Lung microvascular endothelial cell (primary cell): ENCODE data around the gene DDX17. TPM values are rescaled to one million over a fixed set of nuclear protein-coding genes. Genes with fewer than 3 reads are reported as not detected.
"Not testable (repeated sequence)": the region's sequence is repeated elsewhere in the genome, so short reads cannot be mapped to it uniquely, and the experiment has no call there.

ENCODE experiments used
- DNase-seq, 2 donors: peaks; one replicate each; pipeline versions ENCODE4 v3.0.0 to v3.0.0-alpha.2; 2010; ENCODE audit warnings: low read depth in 2 of 2
- total RNA-seq: library from RNA; depleted of rRNA; stranded (reverse); fragments of >200 nt; gene quantifications from 2 replicates; pipeline ENCODE4 v1.2.1, GENCODE V29; 2014

The DDX17 gene
- total RNA-seq, 1 donor from 2014 or later, result 371 TPM

DNA sequence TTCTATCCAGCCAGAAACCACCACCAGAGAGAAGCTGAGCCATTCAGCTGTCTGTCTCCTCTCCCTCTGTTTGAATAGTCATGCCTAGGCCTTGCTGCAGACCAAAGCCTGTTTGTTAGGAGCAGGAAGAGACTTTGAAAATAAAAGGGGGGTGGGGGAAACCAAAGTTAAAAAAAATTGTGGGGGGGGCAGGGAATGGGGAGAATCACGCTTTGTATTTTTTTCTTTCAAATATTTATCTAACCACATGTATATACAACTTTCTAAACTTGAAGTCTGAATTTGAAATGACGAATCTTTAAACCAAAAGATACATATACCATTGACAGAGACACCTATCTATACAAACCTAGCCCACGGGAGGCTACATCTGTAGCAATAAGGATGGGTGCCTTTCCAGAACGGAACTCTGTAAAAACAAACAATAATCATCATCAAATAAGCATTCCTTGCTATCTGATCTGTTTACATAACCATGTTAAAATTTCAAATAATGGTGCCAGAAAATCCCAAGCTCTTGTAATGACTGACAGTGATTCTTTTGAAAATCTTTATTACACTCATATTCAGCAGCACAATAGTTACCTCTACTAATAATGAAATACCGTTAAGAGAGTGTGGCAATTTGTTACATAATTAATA lies 14.3 kb downstream of the DDX17 start:
- no peak for DNase-seq

DNA sequence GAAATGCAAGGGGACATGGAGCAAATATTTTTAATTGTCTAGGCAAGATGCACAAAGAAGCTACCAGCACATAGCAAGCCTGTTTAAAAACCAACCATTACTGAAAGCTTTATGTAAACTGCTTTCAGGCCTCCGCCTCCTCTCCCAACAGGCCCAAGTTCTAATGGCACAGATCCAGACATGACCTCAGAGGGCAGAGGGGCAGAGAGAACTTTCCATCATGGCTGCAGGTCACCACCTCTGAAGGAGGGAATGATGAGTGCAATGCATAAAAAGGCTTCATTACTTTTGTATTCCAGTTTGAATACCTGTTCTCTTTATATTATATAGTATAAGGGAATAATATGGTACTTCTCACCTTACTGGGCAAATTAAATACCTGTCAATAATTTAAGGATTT lies 15.2 kb downstream of the DDX17 start:
- peak; percentile 50 to 80 for DNase-seq

DNA sequence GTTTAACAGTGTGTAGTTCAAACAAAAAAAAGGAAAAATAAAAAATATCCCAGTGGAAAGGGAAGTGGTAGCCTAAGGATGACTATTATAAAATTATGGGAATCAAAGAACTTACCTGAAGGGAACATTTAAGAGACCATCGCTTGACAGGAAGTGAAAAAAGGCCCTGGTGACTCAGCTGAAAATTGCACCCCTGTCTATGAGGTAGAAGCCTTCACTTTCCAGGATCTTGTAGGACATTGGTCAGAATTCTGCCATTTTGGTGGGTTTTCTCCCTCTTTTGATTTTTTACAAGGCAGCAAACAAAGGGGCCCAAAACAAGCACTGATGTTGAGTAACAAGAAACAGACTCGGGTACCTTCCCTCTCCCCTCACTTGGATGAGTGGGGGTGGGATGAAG lies 15.6 kb downstream of the DDX17 start:
- DNase-seq, result no peak

DNA sequence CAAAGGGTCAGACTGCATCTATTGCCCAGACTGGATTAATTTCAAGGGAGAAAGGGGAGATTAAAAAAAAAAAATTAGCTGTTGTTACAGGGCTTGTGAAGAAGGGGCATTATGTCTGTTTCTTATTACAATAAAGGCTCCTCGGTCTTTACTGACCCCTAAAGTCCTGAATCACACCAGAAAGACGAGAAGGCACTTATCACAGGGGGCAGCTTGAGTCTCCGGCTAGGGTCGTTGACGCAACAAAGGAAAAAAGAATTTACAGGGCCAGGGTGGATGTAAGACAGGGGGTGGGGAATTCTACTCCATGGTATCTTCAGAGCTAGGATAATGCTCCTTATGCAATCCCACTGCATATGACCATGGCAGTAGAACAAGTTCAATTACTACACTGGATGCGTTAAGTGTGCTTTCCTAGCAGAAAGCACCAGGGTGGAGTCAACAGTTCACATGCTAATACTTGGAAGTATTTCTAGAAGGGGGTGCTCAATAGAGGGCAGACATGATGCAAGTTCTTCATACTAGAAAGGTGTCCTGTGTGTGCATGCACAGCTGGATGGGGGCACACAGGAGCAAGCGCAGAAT lies 16.5 kb downstream of the DDX17 start:
- DNase-seq, result no peak

DNA sequence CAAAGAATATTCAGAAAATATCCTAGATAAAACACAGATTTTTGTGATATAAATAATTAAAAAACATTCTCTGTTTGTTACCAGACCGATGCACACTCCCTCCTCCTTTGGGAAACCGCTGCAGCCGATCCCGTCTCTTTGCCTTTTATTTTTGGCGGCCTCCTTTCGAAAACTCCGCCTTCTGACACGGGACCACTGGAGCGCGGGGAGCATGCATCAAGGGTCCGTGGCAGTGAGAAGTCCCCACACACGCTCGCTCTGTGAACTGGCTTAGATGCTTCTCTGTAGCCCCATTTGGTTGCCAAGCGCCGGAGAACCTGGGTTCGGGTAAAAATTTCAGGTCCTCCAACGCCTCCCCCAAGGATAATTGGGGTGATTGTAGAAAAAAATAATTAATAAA lies 17.0 kb downstream of the DDX17 start:
- no peak for DNase-seq

DNA sequence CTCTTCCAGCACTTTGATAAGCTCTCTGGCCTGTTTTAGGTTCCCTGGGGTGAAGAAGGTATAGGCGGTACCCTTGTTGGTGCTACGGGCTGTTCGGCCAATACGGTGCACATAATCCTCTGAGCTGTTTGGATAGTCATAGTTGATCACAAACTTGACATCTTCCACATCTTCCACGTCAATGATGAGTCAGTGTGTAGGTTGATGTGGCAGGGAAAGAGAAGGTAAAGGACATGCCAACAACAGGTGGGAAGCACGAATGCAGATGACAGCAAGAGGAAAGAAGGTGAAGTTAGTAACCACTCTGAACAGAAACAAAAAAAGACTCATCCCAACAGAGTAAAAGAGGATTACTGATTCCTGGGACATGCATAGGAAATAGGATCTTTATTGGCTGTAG lies 18.2 kb downstream of the DDX17 start:
- no peak for DNase-seq

DNA sequence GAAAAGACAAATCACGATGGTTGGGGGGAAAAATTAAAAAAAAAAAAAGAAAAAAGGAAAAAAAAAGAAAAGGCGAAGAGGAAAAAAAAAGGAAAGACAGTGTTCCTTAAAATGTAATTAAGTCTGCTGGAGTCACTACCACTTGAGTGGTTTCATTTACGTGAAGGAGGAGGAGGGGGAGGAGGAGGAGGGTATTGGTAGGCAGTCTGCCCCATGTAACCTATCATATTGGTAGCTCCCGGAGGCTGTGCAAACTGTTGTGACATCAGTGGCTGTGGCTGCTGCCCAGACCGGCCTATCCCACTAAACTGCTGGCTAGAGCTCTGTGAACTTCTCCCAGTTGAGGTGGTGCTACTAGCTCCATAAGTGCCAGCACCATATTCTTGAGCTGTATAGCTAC lies 20.3 kb downstream of the DDX17 start:
- no peak for DNase-seq

DNA sequence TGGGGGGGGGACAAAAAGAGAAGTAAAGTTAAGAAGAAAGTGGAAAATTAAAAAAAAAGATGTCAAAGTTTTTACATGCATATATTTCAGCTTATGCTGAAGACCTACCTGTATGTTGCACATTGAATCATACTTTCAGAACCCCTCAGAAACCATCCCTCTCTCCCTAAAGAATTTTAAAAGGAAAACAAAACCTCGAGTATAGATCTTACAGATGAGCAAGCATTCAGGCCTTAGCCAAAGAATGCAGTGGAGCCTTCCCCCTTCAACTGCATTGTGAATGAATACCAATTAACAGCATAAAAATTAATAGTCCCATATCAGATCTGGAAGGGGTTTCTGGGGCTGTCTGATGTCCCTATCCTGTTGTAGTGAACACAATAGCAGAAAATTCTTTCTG lies 21.9 kb downstream of the DDX17 start:
- DNase-seq, result no peak

DNA sequence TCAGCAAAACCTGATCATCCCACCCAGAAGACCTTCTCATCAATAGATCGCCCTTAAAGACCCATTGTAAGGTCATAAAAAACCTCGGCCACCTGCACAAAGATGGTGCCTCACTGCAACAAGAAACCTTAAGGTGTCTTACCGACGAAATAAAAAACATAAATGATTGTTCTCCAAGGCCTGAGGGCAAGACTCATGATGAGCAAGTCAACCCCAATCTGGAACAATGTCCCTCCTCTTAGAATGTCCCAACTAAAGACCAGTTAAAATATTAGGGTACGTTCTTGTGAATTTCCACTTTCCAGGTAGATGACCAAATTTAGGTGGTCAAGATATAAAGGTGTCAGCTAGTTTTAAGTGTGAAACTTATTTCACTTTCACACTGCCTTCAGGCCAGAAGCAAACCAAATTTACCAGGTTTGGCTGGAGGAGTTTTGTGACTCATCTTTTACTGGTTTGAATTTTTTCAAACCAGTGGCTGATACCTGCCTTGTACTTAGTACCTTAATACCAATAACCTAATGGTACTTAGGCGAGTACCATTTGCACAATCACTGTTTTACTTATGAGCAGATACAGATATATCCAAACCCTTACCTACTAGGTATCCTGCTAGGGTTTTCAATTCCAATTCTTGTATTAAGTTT lies 23.3 kb downstream of the DDX17 start:
- no peak for DNase-seq

DNA sequence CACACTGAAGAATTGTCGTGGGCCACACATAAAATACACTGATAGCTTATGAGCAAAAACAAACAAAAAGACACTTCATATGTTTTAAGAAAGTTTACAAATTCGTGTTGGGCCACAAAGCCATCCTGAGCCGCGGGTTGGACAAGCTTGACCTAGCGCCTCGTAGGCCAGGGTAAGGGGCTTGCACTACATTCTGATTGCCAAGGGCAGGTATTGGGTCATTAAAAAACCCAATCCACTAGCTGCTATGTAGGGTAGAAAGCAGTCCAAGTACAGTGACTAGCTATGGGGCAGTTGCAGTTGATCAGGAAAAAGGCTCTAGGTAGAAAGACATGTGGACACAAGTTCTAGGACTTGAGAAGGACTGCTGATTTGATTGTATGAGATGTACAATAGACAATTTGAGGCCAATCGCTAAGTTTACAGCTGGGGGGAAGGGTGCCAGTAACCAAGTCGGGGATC lies 24.2 kb downstream of the DDX17 start:
- no peak for DNase-seq

DNA sequence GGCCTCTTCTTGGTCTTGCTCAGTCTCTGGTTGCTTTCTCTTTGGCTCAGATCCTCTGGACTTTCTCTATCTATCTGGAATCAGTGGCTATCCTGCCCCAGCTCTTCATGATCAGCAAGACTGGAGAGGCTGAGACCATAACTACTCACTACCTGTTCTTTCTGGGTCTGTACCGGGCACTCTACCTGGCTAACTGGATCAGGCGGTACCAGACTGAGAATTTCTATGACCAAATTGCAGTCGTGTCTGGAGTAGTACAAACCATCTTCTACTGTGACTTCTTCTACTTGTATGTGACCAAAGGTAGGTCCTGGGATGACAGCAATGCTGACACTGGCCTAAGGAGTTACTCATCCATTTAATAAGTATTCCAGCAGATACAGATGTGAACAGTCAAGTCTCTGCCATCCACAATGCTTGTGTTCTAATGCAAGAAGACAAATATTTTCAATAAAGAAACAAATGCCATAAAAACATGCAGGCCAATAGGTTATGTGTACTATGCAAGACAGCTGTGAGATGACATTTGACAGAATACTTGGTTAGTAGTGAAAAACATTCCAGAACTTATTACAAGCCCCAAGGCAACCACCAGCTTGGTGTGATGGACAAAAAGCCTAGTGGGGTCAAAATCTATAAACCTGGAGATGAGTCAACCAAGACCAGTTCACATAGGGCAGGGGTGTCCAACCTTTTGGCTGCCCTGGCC lies 24.8 kb downstream of the DDX17 start:
- DNase-seq, result no peak

DNA sequence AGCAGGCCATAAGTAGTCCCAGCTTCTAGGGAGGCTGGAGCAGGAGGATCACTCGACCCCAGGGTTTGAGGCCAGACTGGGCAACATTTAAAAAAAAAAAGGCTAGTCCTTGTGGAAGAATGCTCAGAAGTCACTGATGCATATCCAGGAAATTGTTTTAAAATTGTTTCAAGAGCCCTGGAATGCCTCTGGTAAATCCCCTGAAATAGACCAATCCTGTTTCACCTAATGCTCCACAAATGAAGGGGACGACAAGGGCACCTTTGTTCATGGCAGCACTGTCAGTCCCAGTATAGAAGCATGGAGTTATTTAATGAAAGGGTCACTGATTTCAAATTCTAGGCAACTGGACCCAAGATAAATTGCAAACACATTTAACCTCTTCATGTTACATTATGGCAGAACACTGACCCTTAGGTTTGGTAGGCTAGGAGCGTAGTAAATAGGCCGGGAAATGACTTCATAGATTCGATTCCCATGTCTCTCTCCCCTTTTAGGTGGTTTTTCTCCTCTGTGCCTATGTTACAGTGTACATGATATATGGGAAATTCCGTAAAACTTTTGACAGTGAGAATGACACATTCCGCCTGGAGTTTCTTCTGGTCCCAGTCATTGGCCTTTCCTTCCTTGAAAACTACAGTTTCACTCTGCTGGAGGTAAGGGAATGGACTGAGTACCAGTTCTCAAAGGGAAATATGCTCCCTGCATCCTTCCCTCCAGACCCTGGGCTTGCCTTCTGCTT lies 26.8 kb downstream of the DDX17 start:
- no peak for DNase-seq

DNA sequence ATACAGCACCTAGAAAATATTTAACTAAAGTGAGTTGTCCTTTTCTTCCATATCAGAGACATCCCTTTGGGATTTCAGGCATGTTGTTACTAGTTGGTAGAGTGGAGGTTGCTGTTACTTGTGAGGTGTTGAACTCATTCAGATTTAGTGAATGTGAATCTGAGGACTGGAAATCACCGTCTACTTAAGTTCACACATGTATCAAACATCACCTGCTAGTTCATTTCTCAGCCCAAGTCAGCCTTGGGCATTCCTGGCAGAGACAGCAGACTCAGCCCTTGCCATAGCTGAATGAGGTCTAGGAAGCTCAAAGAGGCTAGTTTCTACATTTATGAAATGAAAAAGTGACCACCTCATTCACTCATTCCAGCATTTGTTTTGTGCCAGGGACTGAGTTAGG lies 28.5 kb downstream of the DDX17 start:
- no peak for DNase-seq

DNA sequence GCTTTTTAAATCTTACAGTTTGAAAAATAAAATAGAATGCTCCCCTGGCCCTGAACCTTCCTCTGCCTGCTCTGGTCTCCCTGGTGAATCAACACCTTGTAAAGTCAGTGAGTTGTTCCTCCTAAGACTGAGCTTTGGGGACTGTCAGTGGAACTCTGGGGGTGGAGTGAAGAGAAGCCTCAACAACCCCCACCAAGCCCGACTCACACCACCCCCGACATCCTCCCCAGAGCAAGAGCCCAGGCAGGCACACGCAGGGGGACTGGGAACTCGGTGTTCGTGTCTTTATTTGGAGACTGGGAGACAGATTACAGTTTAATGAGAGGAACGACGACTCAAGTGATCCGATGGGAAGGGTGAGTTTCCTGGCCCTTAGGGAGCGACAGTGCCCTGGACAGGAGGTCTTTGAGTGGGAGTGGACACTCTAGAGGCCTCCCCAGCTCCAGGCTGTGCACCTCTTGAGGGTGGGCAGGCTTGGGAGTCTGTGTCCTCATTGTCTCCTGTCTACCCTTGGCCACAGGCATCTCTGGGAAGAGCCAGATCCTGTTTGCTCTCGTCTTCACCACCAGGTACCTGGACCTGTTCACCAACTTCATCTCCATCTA lies 32.0 kb downstream of the DDX17 start:
- no peak for DNase-seq

DNA sequence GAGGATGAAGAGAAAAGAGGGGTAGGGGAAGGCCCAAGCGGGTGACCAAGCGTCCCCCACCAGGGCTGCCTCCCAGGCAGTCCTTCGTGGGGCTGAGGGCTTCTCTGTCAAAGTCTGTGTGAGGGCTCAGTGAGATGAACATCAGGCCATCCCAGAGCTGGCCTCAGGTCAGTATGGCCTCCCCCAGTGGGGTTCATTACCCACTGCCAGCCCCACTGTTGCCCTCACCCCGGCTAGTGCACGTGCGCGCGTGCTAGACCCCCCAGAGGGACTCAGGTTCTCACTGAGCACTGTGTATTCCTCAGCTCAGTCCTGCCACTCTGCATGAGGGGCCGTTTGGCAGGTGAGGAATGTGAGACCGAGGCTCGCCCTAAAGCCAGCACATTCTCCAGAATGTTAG lies 34.9 kb downstream of the DDX17 start:
- DNase-seq, result no peak

DNA sequence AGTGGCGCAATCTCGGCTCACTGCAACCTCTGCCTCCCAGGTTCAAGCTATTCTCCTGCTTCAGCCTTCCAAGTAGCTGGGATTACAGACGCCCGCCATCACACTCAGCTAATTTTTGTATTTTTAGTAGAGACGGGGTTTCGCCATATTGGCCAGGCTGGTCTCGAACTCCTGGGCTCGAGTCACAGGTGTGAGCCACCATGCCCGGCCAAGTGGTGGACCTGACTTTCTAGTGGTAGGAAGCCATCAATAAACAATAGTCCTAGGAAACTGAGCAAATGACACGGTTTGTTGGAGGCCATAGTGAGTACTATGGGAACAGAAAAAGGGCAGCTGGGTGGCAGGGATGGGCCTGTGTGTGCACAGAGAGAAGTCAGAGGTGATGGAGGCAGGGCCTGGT lies 35.9 kb downstream of the DDX17 start:
- DNase-seq, result not testable (repeated sequence)

DNA sequence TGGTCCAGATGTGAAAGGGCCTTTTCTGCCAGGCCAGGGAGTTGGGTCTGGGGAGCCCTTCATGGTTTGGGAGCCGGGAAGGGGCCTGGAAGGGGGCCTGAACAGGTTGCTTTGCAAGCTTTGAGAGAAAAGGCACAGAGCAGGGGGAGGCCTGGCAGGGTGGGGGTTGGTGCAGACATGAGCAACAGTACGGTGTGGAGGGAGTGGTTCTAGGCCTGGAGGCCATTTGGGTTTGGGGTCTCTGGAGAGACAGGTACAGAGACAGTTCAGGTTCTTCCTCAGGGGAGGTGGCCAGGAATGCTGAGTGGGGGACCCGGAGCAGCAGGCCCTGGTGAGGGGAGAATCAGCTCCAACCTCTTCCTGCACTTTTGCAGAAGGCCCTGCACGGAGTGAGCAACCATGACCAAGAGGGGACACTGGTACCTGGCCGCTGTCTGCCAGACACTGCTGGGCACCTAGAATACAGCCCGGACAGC lies 36.8 kb downstream of the DDX17 start:
- no peak for DNase-seq

DNA sequence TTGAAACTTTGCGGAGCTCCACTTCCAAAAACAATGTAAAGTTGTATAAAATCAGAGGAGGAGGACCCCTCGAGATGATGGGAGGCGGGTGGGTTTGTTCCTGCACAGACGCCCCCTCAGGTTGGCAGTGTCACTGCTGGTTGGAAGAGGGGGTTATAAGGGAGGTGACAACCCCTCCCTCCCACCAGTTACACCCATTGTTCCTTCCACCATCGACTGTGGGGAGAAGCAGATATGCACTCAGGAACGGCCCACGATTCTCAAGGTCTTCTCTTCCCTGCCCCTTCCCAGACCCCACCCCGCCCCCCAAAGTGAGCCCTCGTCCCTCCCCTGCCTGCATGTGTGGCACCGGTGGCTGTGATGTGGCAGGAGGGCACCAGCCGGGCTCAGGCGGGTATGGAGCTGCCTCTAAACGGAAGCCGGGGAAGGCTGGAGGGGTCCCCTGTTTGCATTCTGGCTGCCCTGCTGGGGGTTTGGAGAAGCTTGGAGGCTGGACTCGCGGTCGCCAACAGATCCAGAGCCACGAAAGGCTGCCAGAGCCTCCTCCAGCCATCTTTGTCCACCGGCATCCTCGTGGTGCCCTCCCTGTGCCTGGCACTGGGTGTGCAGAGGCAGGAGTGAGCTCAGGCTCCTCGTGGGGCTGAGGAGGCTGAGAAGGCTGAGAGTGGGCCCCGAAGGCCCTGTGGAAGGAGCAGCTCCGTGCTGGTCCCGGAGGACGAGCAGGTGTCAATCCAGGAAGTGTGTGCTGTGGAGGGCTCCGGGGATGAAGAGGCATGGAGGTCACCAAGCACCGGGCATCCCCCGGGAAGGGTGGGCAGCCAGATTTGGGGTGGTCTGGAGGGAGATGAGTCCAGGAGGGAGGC lies 37.4 kb downstream of the DDX17 start:
- DNase-seq, result peak in 1 of 2 donors; percentile 33

DNA sequence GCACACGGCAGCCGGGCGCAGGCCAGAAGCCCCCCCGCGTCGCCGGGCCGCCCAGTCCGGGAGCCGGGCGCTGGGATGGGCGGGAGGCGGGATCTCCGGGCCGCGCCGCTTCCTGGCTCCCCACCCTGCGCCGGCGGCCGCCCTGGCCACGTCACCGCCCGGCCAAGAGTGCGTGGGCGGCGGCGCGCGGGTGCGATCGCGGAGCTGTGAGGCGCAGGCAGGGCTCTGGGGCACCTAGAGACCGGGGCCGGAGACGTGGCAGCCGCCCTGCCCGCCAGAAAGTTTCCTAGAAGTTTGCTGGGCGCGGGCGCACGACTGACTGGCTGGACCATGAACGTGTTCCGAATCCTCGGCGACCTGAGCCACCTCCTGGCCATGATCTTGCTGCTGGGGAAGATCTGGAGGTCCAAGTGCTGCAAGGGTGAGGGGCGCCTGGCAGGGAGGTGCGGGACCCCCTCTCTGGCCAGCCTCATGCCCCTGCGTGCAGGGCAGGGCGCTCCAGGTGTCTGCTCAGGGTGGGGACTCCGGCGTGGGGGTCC lies 38.1 kb downstream of the DDX17 start, which contains the start of gene KDELR3:
TSS of gene KDELR3 (plus strand) at position 193 of the 539 bp plus-strand sequence. CDS start at position 331, 138 bp downstream.
- peak; percentile 65 to 74 for DNase-seq

DNA sequence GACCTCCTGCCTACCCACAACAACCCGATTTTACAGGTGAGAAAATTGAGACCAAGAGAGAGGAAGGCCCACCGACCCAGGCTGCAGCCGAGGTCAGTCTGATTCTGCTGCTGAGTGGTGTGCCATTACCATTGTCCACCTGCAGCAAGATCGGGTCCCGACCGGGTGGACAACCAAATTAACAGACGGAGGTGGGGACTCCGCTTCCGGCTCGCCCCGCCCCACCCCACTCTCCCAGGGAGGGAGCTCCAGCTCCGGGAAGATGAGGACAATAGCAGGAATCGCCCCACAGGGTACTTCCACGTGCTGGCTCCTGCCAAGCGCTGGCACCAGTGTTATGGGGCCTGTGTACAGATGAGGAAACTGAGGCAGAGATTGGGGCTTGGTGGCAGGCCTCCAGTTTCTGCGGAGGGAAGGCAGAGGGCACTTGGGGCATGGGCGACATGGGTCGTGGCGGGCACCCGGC lies 38.6 kb downstream of the DDX17 start:
- no peak for DNase-seq
